IMR-90 (cell line): ENCODE data around the gene KCTD16. TPM values are rescaled to one million over a fixed set of nuclear protein-coding genes. Genes with fewer than 3 reads are reported as not detected.
A peak's percentile ranks its signal among the peaks of the same experiment; 100 is the strongest.

Source experiments
- ATAC-seq: fragments of 200-7000 bp; cut with Tn5 transposase; 2 replicates; pipeline ENCODE4 v1.9.1; 2020; ENCODE audit warnings: low read depth, mild to moderate bottlenecking, moderate library complexity
- BruUV-seq: library from RNA; stranded (reverse); fragments of 400-500 nt; replicated peaks from 2 replicates; lab custom pipeline; 2021; lab: Mats Ljungman, UMichigan
- CTCF ChIA-PET: fragments of 300-600 bp; formaldehyde crosslinking; extraction: SDS; loops from one replicate; lab custom pipeline; 2021; ENCODE audit warnings: antibody characterized with exemption; lab: Yijun Ruan, JAX
- POLR2A ChIA-PET: fragments of 300-600 bp; sonication (Branson Sonifier 250); formaldehyde crosslinking; loops from one replicate; lab custom pipeline; 2022; ENCODE audit warnings: antibody characterized with exemption; ENCODE audit not compliant: unreplicated experiment; lab: Charles Lee
- DNase-seq: peaks from one replicate; pipeline ENCODE4 v3.0.0; 2013
- H2AFZ ChIP-seq: replicated peaks from 2 replicates; pipeline ENCODE3; 2013; ENCODE audit warnings: low read length, mild to moderate bottlenecking; ENCODE audit not compliant: poor library complexity
- H2AK5ac ChIP-seq: 2 replicates; pipeline ENCODE4 v1.6.1; 2013; ENCODE audit warnings: low read depth, low read length, inconsistent platforms
- H2AK9ac ChIP-seq: replicated peaks from 2 replicates; pipeline ENCODE3; 2013; ENCODE audit warnings: mild to moderate bottlenecking, low read depth, low read length, moderate library complexity; ENCODE audit not compliant: poor library complexity
- H2BK120ac ChIP-seq: 2 replicates; pipeline ENCODE4 v1.6.1; 2013; ENCODE audit warnings: low read depth, low read length, inconsistent platforms
- H2BK15ac ChIP-seq: 3 replicates; pipeline ENCODE4 v1.6.1; 2013; ENCODE audit warnings: low read depth, low read length, inconsistent platforms
- H2BK20ac ChIP-seq: 2 replicates; pipeline ENCODE4 v1.6.1; 2013; ENCODE audit warnings: low read depth, mild to moderate bottlenecking, inconsistent platforms, low read length, moderate library complexity
- H2BK5ac ChIP-seq: 2 replicates; pipeline ENCODE4 v1.6.1; 2013; ENCODE audit warnings: mild to moderate bottlenecking, low read depth, low read length, inconsistent platforms; ENCODE audit not compliant: poor library complexity, severe bottlenecking
- H3K14ac ChIP-seq: replicated peaks from 2 replicates; pipeline ENCODE4 v1.6.1; 2013; ENCODE audit warnings: low read depth, low read length, inconsistent platforms
- H3K18ac ChIP-seq: 2 replicates; pipeline ENCODE4 v1.6.1; 2013; ENCODE audit warnings: low read depth, low read length, control low read depth
- H3K23ac ChIP-seq: 2 replicates; pipeline ENCODE4 v1.6.1; 2013; ENCODE audit warnings: low read depth, low read length, inconsistent platforms
- H3K27ac ChIP-seq: 2 replicates; pipeline ENCODE4 v1.5.1; 2013; ENCODE audit warnings: mild to moderate bottlenecking, control low read depth, low read length; ENCODE audit not compliant: insufficient read depth
- H3K27me3 ChIP-seq: 2 replicates; pipeline ENCODE4 v1.6.1; 2013; ENCODE audit warnings: low read length; ENCODE audit not compliant: control insufficient read depth, insufficient read depth
- H3K36me3 ChIP-seq: 2 replicates; pipeline ENCODE4 v1.6.1; 2013; ENCODE audit warnings: low read length, mixed read lengths; ENCODE audit not compliant: control insufficient read depth, insufficient read depth
- H3K4ac ChIP-seq: 2 replicates; pipeline ENCODE4 v1.6.1; 2013; ENCODE audit warnings: low read depth, low read length, inconsistent platforms
- H3K4me1 ChIP-seq: 2 replicates; pipeline ENCODE4 v1.6.1; 2013; ENCODE audit warnings: low read length, mixed read lengths; ENCODE audit not compliant: control insufficient read depth, insufficient read depth
- H3K4me2 ChIP-seq: 2 replicates; pipeline ENCODE4 v1.6.1; 2013; ENCODE audit warnings: low read depth, mild to moderate bottlenecking, control low read depth, low read length, moderate library complexity
- H3K4me3 ChIP-seq: 2 replicates; pipeline ENCODE4 v1.5.1; 2013; ENCODE audit warnings: low read depth, mild to moderate bottlenecking, control low read depth, low read length, moderate library complexity; ENCODE audit not compliant: insufficient read depth
- H3K56ac ChIP-seq: 2 replicates; pipeline ENCODE4 v1.6.1; 2013; ENCODE audit warnings: low read length, inconsistent platforms; ENCODE audit not compliant: insufficient read depth; ENCODE audit errors: extremely low read depth
- H3K79me1 ChIP-seq, 2 experiments: 2 replicates each; pipeline ENCODE4 v1.6.1; 2013; ENCODE audit warnings: low read length in 2 of 2, inconsistent platforms in 1 of 2, low read depth in 1 of 2
- H3K9ac ChIP-seq: 2 replicates; pipeline ENCODE4 v1.6.1; 2013; ENCODE audit warnings: low read depth, low read length, control low read depth
- H3K9me1 ChIP-seq: 2 replicates; pipeline ENCODE4 v1.6.1; 2013; ENCODE audit warnings: low read length, inconsistent platforms; ENCODE audit not compliant: insufficient read depth
- H3K9me3 ChIP-seq: 2 replicates; pipeline ENCODE4 v1.6.1; 2013; ENCODE audit warnings: low read length; ENCODE audit not compliant: control insufficient read depth, insufficient read depth
- H4K20me1 ChIP-seq: 2 replicates; pipeline ENCODE4 v1.6.1; 2013; ENCODE audit warnings: low read length, inconsistent platforms; ENCODE audit not compliant: insufficient read depth
- H4K5ac ChIP-seq: 2 replicates; pipeline ENCODE4 v1.6.1; 2013; ENCODE audit warnings: mild to moderate bottlenecking, low read depth, low read length, control low read depth
- H4K8ac ChIP-seq, 2 experiments: 2 replicates each; pipeline ENCODE4 v1.6.1; 2013; ENCODE audit warnings: low read depth in 2 of 2, low read length in 2 of 2, control low read depth in 1 of 2, inconsistent platforms in 1 of 2
- H4K91ac ChIP-seq: 2 replicates; pipeline ENCODE4 v1.6.1; 2013; ENCODE audit warnings: low read depth, low read length, inconsistent platforms; ENCODE audit not compliant: insufficient read depth
- BHLHE40 ChIP-seq: fragments of 150-350 bp; IDR thresholded peaks from 2 replicates; pipeline ENCODE4 v1.6.1; 2016; ENCODE audit warnings: mild to moderate bottlenecking, low read depth, low read length
- CTCF ChIP-seq: conservative IDR thresholded peaks from 2 replicates; pipeline ENCODE4 v1.5.1; 2012; ENCODE audit warnings: mild to moderate bottlenecking, low read depth, low read length, improper control_type of control experiment
- MAFK ChIP-seq: IDR thresholded peaks from 2 replicates; pipeline ENCODE4 v1.6.1; 2012; ENCODE audit warnings: low read depth, low read length, improper control_type of control experiment
- MAZ ChIP-seq: IDR thresholded peaks from 2 replicates; pipeline ENCODE4 v1.6.1; 2012; ENCODE audit warnings: low read depth, mild to moderate bottlenecking, low read length, improper control_type of control experiment, moderate library complexity, borderline replicate concordance
- NFE2L2 ChIP-seq: fragments of 150-350 bp; IDR thresholded peaks from 2 replicates; pipeline ENCODE4 v1.6.1; 2016; ENCODE audit warnings: low read depth, mild to moderate bottlenecking, low read length
- POLR2A ChIP-seq: IDR thresholded peaks from 2 replicates; pipeline ENCODE4 v1.6.1; 2012; ENCODE audit warnings: mild to moderate bottlenecking, low read depth, low read length
- RCOR1 ChIP-seq: IDR thresholded peaks from 2 replicates; pipeline ENCODE4 v1.6.1; 2012; ENCODE audit warnings: mild to moderate bottlenecking, low read length, improper control_type of control experiment; ENCODE audit not compliant: insufficient replicate concordance
- RFX5 ChIP-seq: IDR thresholded peaks from 2 replicates; pipeline ENCODE4 v1.8.0; 2012; ENCODE audit warnings: low read depth, mild to moderate bottlenecking, low read length, moderate library complexity
- SMC3 ChIP-seq: fragments of 150-350 bp; IDR thresholded peaks from 2 replicates; pipeline ENCODE4 v1.6.1; 2016; ENCODE audit warnings: low read depth, mild to moderate bottlenecking, antibody characterized with exemption, low read length, moderate library complexity
- WGBS, 2 experiments: methylation state at CpG; one replicate each; pipeline versions ENCODE4 v1.1.5 to v1.1.7; 2013; ENCODE audit warnings: missing lambda C conversion rate in 2 of 2; ENCODE audit not compliant: insufficient read length in 1 of 2; ENCODE audit errors: extremely low coverage in 2 of 2; 5-methylcytosine and 5-hydroxymethylcytosine counted together
- dilution Hi-C: fragments of 300-500 bp; cut with HindIII; formaldehyde crosslinking; loops from one replicate; pipeline ENCODE4 v1.14.3; 2018; ENCODE audit warnings: low sequenced_read_pairs; ENCODE audit not compliant: unreplicated experiment
- in situ Hi-C: fragments of 300-500 bp; cut with MboI; formaldehyde crosslinking; loops from 3 replicates; pipeline ENCODE4 v1.14.3; 2019; ENCODE audit warnings: low sequenced_read_pairs, inconsistent platforms, mixed read lengths
- intact Hi-C: fragments of 100-400 bp; cut with micrococcal nuclease; formaldehyde crosslinking; loops from 2 replicates; pipeline ENCODE4 v1.10.0; 2022
- polyA plus RNA-seq, 3 experiments: library from polyadenylated mRNA; depleted of rRNA; stranded (reverse); fragments of >200 nt; gene quantifications; 2 replicates each; pipeline ENCODE4 v1.2.3, GENCODE V29; 2012; ENCODE audit warnings: low replicate concordance in 1 of 3
- total RNA-seq: library from RNA; depleted of rRNA; stranded (reverse); fragments of >200 nt; gene quantifications from 2 replicates; pipeline ENCODE4 v1.2.3, GENCODE V29; 2012

Gene KCTD16
- total and polyA plus RNA-seq, 2 of the 4 experiments (the other 2 are of a cell fraction), result 0.43 to 1.1 TPM

- POLR2A ChIA-PET, result no interaction called here
These were observed 332.4 kb downstream of the KCTD16 start for GRCh38 chr5:144503123-144503522.

More at GRCh38 chr5:144503123-144503522, 332.4 kb downstream of the KCTD16 start:
- no TSS peak for BruUV-seq
- in situ Hi-C loops (no loop called here), dilution Hi-C loops (no loop called here), intact Hi-C loops (no loop called here)
- H3K18ac ChIP-seq, result no peak overlapping the region
- CTCF ChIA-PET, result interaction anchor here (0.6 kb wide), 1 partner anchor 172 kb away, joined by 4 read pairs; no protein-coding TSS in a partner anchor
- no peak overlapping the region for H4K8ac ChIP-seq
- no peak overlapping the region for H2BK20ac ChIP-seq
- H3K9me3 ChIP-seq, result no peaks in the 10 kb centered on the region
- no peak overlapping the region for H4K91ac ChIP-seq
- no peaks in the 10 kb centered on the region for H3K9me1 ChIP-seq
- no peaks in the 10 kb centered on the region for H3K27me3 ChIP-seq
- no peak overlapping the region for H3K4ac ChIP-seq
- peak overlapping the region; percentile 50; the same call in 1 of the 2 replicates for H3K4me2 ChIP-seq
- no peak overlapping the region for H2AK5ac ChIP-seq
- H3K23ac ChIP-seq, result no peak overlapping the region
- no peak overlapping the region for H2BK15ac ChIP-seq
- H4K20me1 ChIP-seq, result no peaks in the 10 kb centered on the region
- H2AK9ac ChIP-seq, result no peak overlapping the region
- H3K4me3 ChIP-seq, result no peak overlapping the region
- H3K27ac ChIP-seq, result no peak overlapping the region
- no peak overlapping the region for H3K14ac ChIP-seq
- no peak overlapping the region for H3K9ac ChIP-seq
- H4K5ac ChIP-seq, result no peak overlapping the region
- WGBS, 2 experiments, result no CpG with 5 or more reads among the region's 2 CpGs
- H2BK120ac ChIP-seq, result no peak overlapping the region
- no peak overlapping the region for H2BK5ac ChIP-seq
- H3K36me3 ChIP-seq, result no peaks in the 10 kb centered on the region
- TF ChIP-seq SMC3 (no peak), MAFK (no peak), RFX5 (no peak), CTCF (no peak), BHLHE40 (no peak), POLR2A (no peak), RCOR1 (no peak), NFE2L2 (no peak), MAZ (no peak)
- ATAC-seq (no peak), DNase-seq (no peak)
- no peaks in the 10 kb centered on the region for H3K4me1 ChIP-seq
- no peak overlapping the region for H2AFZ ChIP-seq
- no peak overlapping the region for H3K56ac ChIP-seq
- H3K79me1 ChIP-seq, result no peaks in the 10 kb centered on the region
